GM10847 (cell line): ENCODE measurements around the gene CXCL14.

Source experiments
- POLR2A ChIP-seq: IDR thresholded peaks from 2 replicates; pipeline ENCODE4 v1.6.1; 2011; ENCODE audit not compliant: insufficient read length; ENCODE audit errors: extremely low read depth

The CXCL14 gene

GRCh38 chr5:135600152-135600570 lies 21.4 kb upstream of the CXCL14 start:
- no peak for TF ChIP-seq POLR2A

GRCh38 chr5:135599421-135600151 lies 20.8 kb upstream of the CXCL14 start:
- TF ChIP-seq POLR2A, result no peak

GRCh38 chr5:135598691-135599395 lies 20.1 kb upstream of the CXCL14 start:
- TF ChIP-seq POLR2A, result no peak

- TF ChIP-seq POLR2A, result no peak
Observed at GRCh38 chr5:135596788-135597187, 18.0 kb upstream of the CXCL14 start.

GRCh38 chr5:135596157-135596763 lies 17.5 kb upstream of the CXCL14 start:
- no peak for TF ChIP-seq POLR2A

GRCh38 chr5:135594416-135594960 lies 15.7 kb upstream of the CXCL14 start:
- TF ChIP-seq POLR2A, result no peak

- TF ChIP-seq POLR2A, result no peak
Observed at GRCh38 chr5:135593886-135594285, 15.1 kb upstream of the CXCL14 start.

GRCh38 chr5:135593141-135593540 lies 14.3 kb upstream of the CXCL14 start:
- TF ChIP-seq POLR2A, result no peak

GRCh38 chr5:135592312-135593045 lies 13.7 kb upstream of the CXCL14 start:
- TF ChIP-seq POLR2A, result no peak

GRCh38 chr5:135591277-135591676 lies 12.5 kb upstream of the CXCL14 start:
- no peak for TF ChIP-seq POLR2A

GRCh38 chr5:135589152-135589551 lies 10.4 kb upstream of the CXCL14 start:
- TF ChIP-seq POLR2A, result no peak

GRCh38 chr5:135587721-135588663 lies 9.2 kb upstream of the CXCL14 start:
- TF ChIP-seq POLR2A, result no peak

GRCh38 chr5:135584918-135585317 lies 6.1 kb upstream of the CXCL14 start:
- TF ChIP-seq POLR2A, result no peak

- TF ChIP-seq POLR2A, result no peak
Observed at GRCh38 chr5:135584276-135584675, 5.5 kb upstream of the CXCL14 start.
